Fibroblast of pulmonary artery (primary cell): ENCODE data around the gene GNRH2.

Experiments
- DNase-seq: peaks from one replicate; pipeline ENCODE4 v3.0.0-alpha.2; 2010; ENCODE audit warnings: low read depth
- H3K4me3 ChIP-seq: replicated peaks from 2 replicates; pipeline ENCODE4 v1.5.1; 2011; ENCODE audit warnings: low read depth, mild to moderate bottlenecking, control low read depth, low read length, moderate library complexity
- CTCF ChIP-seq: IDR thresholded peaks from 2 replicates; pipeline ENCODE4 v1.5.1; 2011; ENCODE audit warnings: mild to moderate bottlenecking, control low read depth, low read length, inconsistent platforms; ENCODE audit errors: missing control alignments

GNRH2 gene

GRCh38 chr20:3027987-3028386 lies 15.4 kb upstream of the GNRH2 start:
- DNase-seq, result no peak
- H3K4me3 ChIP-seq, result no peak overlapping the region
- TF ChIP-seq CTCF, result no peak

DNA sequence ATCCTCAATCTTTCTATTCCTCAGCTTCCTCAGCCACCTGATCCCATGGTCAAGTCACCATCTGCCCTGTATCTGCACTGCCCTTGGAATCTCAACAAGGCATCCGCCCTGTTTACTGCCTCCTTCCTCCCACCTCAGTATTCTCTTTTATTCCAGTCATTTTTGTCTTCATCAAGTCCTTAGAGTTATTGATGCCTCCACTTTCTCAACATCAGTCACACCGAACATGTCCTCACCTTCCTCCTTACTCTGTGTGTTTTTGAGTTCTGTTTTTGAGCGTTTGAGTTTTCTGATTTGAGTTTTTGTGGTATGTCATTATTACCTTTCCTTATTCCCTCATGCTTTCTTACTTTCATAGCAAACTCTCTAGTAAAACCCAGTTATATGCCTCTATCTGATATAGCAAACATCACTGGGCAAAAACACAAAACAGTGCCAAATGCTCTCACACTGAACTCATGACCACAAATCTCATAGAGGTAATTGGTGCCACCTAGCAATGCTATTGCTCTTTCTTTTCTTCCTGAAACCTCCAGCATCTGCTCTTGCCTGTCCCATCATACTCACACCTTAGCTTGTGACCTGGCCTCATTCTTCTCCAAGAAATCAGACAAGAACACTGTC lies 11.8 kb upstream of the GNRH2 start:
- H3K4me3 ChIP-seq, result no peak overlapping the region
- DNase-seq, result no peak
- no peak for TF ChIP-seq CTCF

DNA sequence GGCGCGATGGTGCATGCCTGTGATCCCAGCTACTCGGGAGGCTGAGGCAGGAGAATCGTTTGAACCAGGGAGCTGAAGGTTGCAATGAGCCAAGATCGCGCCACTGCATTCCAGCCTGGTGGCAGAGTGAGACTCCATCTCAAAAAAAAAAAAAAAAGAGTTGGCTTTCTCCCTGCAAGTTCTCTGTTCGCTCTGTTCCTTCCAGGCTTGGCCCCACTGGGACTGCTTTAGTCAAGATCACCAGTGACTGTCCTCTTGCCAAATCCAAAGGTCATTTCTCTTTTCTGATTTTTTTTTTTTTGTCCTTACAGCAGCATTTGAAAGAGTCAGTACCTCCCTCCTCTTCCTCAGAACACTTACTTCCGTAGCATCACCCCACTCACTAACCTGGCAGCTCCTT lies 10.8 kb upstream of the GNRH2 start:
- H3K4me3 ChIP-seq, result no peak overlapping the region
- no peak for DNase-seq
- no peak for TF ChIP-seq CTCF

GRCh38 chr20:3037654-3038053 lies 5.8 kb upstream of the GNRH2 start:
- DNase-seq, result no peak
- no peak overlapping the region for H3K4me3 ChIP-seq
- TF ChIP-seq CTCF, result no peak

DNA sequence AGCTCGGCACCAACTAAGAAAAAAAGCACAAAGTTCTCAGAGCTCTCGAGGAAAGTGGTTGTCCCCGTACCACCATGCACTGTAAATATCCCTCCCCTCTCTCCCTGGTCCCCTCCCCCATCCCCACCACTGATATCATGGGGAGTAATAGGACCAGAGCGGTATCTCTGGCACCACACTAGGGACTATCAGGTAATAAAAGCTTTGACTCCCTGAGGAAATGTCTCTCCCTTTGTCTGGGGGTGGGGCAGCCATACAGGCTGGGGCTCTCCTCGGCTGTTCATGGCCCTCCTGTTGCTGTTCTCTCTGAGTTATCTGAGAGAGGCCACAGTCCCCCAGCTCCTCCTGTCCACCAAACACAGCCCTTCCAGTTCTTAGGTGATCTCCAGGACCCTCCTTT lies 5.0 kb upstream of the GNRH2 start:
- no peak for DNase-seq
- TF ChIP-seq CTCF, result no peak
- H3K4me3 ChIP-seq, result no peak overlapping the region

DNA sequence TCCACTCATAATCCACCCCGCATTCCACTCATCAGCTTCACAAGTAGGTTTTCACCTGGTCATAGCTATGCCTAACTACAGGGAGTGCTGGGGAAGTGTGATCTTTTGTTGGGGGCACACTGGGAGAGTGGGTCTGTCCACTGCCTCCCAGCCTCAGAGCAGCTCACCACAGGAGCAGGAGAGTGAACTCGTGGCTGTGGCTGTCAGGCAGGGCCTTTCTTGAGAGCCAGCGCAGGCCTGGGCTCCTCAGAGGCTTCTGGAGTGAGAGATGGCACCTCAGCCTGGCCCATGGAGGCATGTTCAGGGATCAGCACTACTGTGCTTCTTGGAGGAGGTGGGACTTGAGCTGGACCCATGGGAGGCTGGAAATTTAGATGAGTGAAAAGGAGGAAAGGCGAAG lies 4.0 kb upstream of the GNRH2 start:
- no peak for DNase-seq

More for the DNA sequence above, 4.0 kb upstream of the GNRH2 start:
- H3K4me3 ChIP-seq, result no peak overlapping the region
- TF ChIP-seq CTCF, result no peak
